Keratinocyte (primary cell): Measurements from ENCODE around the gene GRAMD4. TPM values are rescaled to one million over a fixed set of nuclear protein-coding genes. Genes with fewer than 3 reads are reported as not detected.

Experiments used
- DNase-seq: peaks from one replicate; pipeline ENCODE4 v3.0.0-alpha.2; 2011; ENCODE audit warnings: low read depth, missing footprints, low spot score
- FAIRE-seq: peaks from 2 replicates; lab custom pipeline; 2011; peaks lifted over from hg19 to GRCh38; lab: Jason Lieb, UNC
- H2AFZ ChIP-seq: 2 replicates; pipeline ENCODE4 v1.6.0; 2012; ENCODE audit warnings: low read length, control low read depth, inconsistent platforms; ENCODE audit not compliant: control insufficient read depth
- H3K27ac ChIP-seq: 2 replicates; pipeline ENCODE4 v1.5.1; 2011; ENCODE audit warnings: low read length; ENCODE audit not compliant: control insufficient read depth, insufficient read depth
- H3K27me3 ChIP-seq: 3 replicates; pipeline ENCODE4 v1.6.0; 2011; ENCODE audit warnings: low read length; ENCODE audit not compliant: control insufficient read depth, insufficient read depth; ENCODE audit errors: extremely low read depth
- H3K36me3 ChIP-seq, 2 experiments: 2 replicates in 1 of 2; 3 replicates in 1 of 2; pipeline ENCODE4 v1.5.1; 2011; ENCODE audit warnings: low read length in 2 of 2, mild to moderate bottlenecking in 1 of 2; ENCODE audit not compliant: control insufficient read depth in 2 of 2, insufficient read depth in 2 of 2; ENCODE audit errors: extremely low read depth in 1 of 2
- H3K4me1 ChIP-seq: 3 replicates; pipeline ENCODE4 v1.5.1; 2011; ENCODE audit warnings: low read length; ENCODE audit not compliant: control insufficient read depth, insufficient read depth; ENCODE audit errors: extremely low read depth
- H3K4me2 ChIP-seq: 3 replicates; pipeline ENCODE4 v1.6.0; 2011; ENCODE audit warnings: low read depth, low read length; ENCODE audit not compliant: control insufficient read depth, insufficient read depth; ENCODE audit errors: extremely low read depth
- H3K4me3 ChIP-seq, 3 experiments: fragments of 200-600 bp in 1 of 3; sonication (generic) in 1 of 3; 2 replicates in 2 of 3; 3 replicates in 1 of 3; pipeline ENCODE4 v1.5.1; 2011 to 2016; ENCODE audit warnings: low read length in 3 of 3, mild to moderate bottlenecking in 3 of 3, control low read depth in 2 of 3, inconsistent platforms in 1 of 3, low read depth in 1 of 3, mixed read lengths in 1 of 3, mixed run types in 1 of 3, moderate library complexity in 1 of 3; ENCODE audit not compliant: control insufficient read depth in 2 of 3, insufficient read depth in 2 of 3; ENCODE audit errors: extremely low read depth in 1 of 3
- H3K79me2 ChIP-seq: 2 replicates; pipeline ENCODE4 v1.6.0; 2012; ENCODE audit warnings: low read length; ENCODE audit not compliant: control insufficient read depth, insufficient read depth
- H3K9ac ChIP-seq: 3 replicates; pipeline ENCODE4 v1.6.0; 2011; ENCODE audit warnings: low read length; ENCODE audit not compliant: control insufficient read depth, insufficient read depth; ENCODE audit errors: extremely low read depth
- H3K9me1 ChIP-seq: 3 replicates; pipeline ENCODE4 v1.6.0; 2011; ENCODE audit warnings: low read length; ENCODE audit not compliant: control insufficient read depth, insufficient read depth; ENCODE audit errors: extremely low read depth
- H3K9me3 ChIP-seq: 2 replicates; pipeline ENCODE4 v1.5.1; 2012; ENCODE audit warnings: low read depth, low read length; ENCODE audit not compliant: control insufficient read depth
- H4K20me1 ChIP-seq: 3 replicates; pipeline ENCODE4 v1.6.0; 2011; ENCODE audit warnings: low read length; ENCODE audit not compliant: control insufficient read depth, insufficient read depth; ENCODE audit errors: extremely low read depth
- EZH2 ChIP-seq: IDR thresholded peaks from one replicate; pipeline ENCODE4 v1.6.1; 2012; ENCODE audit warnings: inconsistent platforms, mild to moderate bottlenecking, low read length, moderate library complexity
- dilution Hi-C: fragments of 300-500 bp; cut with MboI; formaldehyde crosslinking; loops from one replicate; pipeline ENCODE4 v1.7.0; 2020; ENCODE audit warnings: low sequenced_read_pairs; ENCODE audit not compliant: extremely low pct_ligation_motif_present
- polyA plus RNA-seq, 5 experiments: library from polyadenylated mRNA; depleted of rRNA in 3 of 5; stranded (reverse) in 3 of 5; stranded (forward) in 1 of 5; unstranded in 1 of 5; fragments of >200 nt; gene quantifications; 1 replicate in 1 of 5; 2 replicates in 3 of 5; 3 replicates in 1 of 5; pipeline versions ENCODE4 v1.2.1 to v1.2.3, GENCODE V29; 2011 to 2012; ENCODE audit warnings: missing spikeins in 2 of 5, low read depth in 1 of 5, low replicate concordance in 1 of 5
- TF ChIP-seq, protein P1 (sequence below), 3 experiments: IDR thresholded peaks in 1 of 3; conservative IDR thresholded peaks in 1 of 3; optimal IDR thresholded peaks in 1 of 3; 2 replicates in 2 of 3; 3 replicates in 1 of 3; pipeline versions ENCODE3 to v1.5.1; 2011; ENCODE audit warnings: low read length in 3 of 3, mild to moderate bottlenecking in 3 of 3, moderate library complexity in 2 of 3, control low read depth in 1 of 3, inconsistent platforms in 1 of 3; ENCODE audit not compliant: insufficient read depth in 2 of 3; ENCODE audit errors: extremely low read depth in 1 of 3

The GRAMD4 gene
- polyA plus RNA-seq, 1 donor (not counting 4 experiments of a cell fraction or from before 2014, with no cell fraction given) = 17.3 TPM

DNA sequence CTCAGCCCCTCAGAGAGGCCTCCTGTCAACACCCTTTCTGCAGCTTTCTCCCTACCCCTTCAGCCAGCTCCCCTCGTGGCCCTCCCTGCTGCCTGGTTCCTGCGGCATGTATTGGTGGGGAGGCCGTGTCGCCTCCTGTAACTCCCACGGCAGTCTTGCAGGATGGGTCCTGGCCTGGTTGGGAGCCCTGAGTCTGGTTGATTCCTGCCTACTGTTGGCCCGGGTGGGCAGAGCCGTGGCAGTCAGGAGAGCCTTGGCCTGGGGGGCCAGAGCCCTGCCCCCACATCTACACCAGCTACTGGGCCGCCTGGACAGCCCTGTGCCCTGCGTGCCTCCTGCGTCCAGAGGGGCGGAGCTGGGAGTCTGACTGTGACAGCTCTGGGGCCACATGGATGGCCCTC, 30.3 kb upstream of the GRAMD4 start:
- no peak overlapping the region for H3K4me2 ChIP-seq
- H4K20me1 ChIP-seq = peaks cover 6% of the 10 kb centered on the region
- no peaks in the 10 kb centered on the region for H3K9me3 ChIP-seq
- H3K79me2 ChIP-seq = peaks cover 8% of the 10 kb centered on the region
- H3K9me1 ChIP-seq = no peaks in the 10 kb centered on the region
- FAIRE-seq (no peak), DNase-seq (no peak)
- H3K4me1 ChIP-seq = peaks cover 10% of the 10 kb centered on the region
- dilution Hi-C loops = no loop called here
- no peaks in the 10 kb centered on the region for H3K36me3 ChIP-seq
- no peak overlapping the region for H3K9ac ChIP-seq
- no peak for TF ChIP-seq EZH2
- TF ChIP-seq, protein P1, sequence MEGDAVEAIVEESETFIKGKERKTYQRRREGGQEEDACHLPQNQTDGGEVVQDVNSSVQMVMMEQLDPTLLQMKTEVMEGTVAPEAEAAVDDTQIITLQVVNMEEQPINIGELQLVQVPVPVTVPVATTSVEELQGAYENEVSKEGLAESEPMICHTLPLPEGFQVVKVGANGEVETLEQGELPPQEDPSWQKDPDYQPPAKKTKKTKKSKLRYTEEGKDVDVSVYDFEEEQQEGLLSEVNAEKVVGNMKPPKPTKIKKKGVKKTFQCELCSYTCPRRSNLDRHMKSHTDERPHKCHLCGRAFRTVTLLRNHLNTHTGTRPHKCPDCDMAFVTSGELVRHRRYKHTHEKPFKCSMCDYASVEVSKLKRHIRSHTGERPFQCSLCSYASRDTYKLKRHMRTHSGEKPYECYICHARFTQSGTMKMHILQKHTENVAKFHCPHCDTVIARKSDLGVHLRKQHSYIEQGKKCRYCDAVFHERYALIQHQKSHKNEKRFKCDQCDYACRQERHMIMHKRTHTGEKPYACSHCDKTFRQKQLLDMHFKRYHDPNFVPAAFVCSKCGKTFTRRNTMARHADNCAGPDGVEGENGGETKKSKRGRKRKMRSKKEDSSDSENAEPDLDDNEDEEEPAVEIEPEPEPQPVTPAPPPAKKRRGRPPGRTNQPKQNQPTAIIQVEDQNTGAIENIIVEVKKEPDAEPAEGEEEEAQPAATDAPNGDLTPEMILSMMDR (optimal IDR thresholded peaks at IDR 0.05 in 1 of 3, IDR thresholded peaks at IDR 0.05 in 1 of 3, conservative IDR thresholded peaks at IDR 0.05 in 1 of 3; ENCODE audit: extremely low read depth in 1 of 3, insufficient read depth in 2 of 3, low read length in 3 of 3) = no peak
- no peak overlapping the region for H3K4me3 ChIP-seq
- H3K27me3 ChIP-seq = peaks cover 3% of the 10 kb centered on the region
- no peak overlapping the region for H2AFZ ChIP-seq
- H3K27ac ChIP-seq = no peak overlapping the region

DNA sequence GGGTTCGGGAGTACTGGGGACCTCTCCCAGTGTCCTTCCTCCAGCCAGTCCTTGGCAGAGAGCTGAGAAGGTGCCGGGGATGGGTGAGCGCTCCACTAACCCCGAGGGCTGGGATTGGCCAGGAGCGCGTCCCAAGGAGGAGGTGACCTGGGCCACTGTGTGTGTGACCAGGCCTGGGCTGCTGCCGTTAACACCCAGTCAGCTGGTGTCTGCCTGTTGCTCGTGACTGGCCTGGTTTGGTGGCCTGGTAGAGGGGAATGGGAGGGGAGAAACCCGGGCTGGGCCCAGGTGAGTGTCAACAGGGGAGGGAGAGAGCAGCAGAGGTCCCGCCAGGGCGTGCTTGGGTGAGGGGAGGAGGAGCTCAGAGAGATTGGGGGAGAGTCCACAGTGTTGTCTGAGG, 29.9 kb upstream of the GRAMD4 start:
- H3K4me3 ChIP-seq = no peak overlapping the region
- FAIRE-seq (no peak), DNase-seq (no peak)
- no peak overlapping the region for H2AFZ ChIP-seq
- TF ChIP-seq, protein P1 (optimal IDR thresholded peaks at IDR 0.05 in 1 of 3, IDR thresholded peaks at IDR 0.05 in 1 of 3, conservative IDR thresholded peaks at IDR 0.05 in 1 of 3; ENCODE audit: extremely low read depth in 1 of 3, insufficient read depth in 2 of 3, low read length in 3 of 3) = no peak
- no peak for TF ChIP-seq EZH2
- peaks cover 8% of the 10 kb centered on the region for H3K79me2 ChIP-seq
- H3K4me1 ChIP-seq = peaks cover 7% of the 10 kb centered on the region
- H3K27ac ChIP-seq = no peak overlapping the region
- H3K9ac ChIP-seq = no peak overlapping the region
- no peak overlapping the region for H3K4me2 ChIP-seq
- H3K9me3 ChIP-seq = no peaks in the 10 kb centered on the region
- no peaks in the 10 kb centered on the region for H3K9me1 ChIP-seq
- dilution Hi-C loops = no loop called here
- peaks cover 3% of the 10 kb centered on the region for H3K27me3 ChIP-seq
- H4K20me1 ChIP-seq = peaks cover 6% of the 10 kb centered on the region
- no peaks in the 10 kb centered on the region for H3K36me3 ChIP-seq
